Lung microvascular endothelial cell (primary cell): Measurements from ENCODE around the gene DGAT2. TPM values are rescaled to one million over a fixed set of nuclear protein-coding genes. Genes with fewer than 3 reads are reported as not detected.
A peak's percentile ranks its signal among the peaks of the same experiment; 100 is the strongest.
"Not testable (repeated sequence)": the region's sequence is repeated elsewhere in the genome, so short reads cannot be mapped to it uniquely, and the experiment has no call there.

Experiments used
- DNase-seq, 2 donors: peaks; one replicate each; pipeline versions ENCODE4 v3.0.0 to v3.0.0-alpha.2; 2010; ENCODE audit warnings: low read depth in 2 of 2
- total RNA-seq: library from RNA; depleted of rRNA; stranded (reverse); fragments of >200 nt; gene quantifications from 2 replicates; pipeline ENCODE4 v1.2.1, GENCODE V29; 2014

Gene DGAT2
- total RNA-seq, 1 donor from 2014 or later: 0.60 TPM

GRCh38 chr11:75754933-75755332, 13.6 kb upstream of the DGAT2 start:
- DNase-seq: not testable (repeated sequence)

GRCh38 chr11:75757651-75758050, 10.9 kb upstream of the DGAT2 start:
- no peak for DNase-seq

GRCh38 chr11:75759832-75760231, 8.7 kb upstream of the DGAT2 start:
- DNase-seq: no peak

GRCh38 chr11:75760243-75760642, 8.3 kb upstream of the DGAT2 start:
- no peak for DNase-seq

GRCh38 chr11:75760710-75761493, 7.7 kb upstream of the DGAT2 start:
- peak in 1 of 2 donors; percentile 69 for DNase-seq

- no peak for DNase-seq
Observed at GRCh38 chr11:75762158-75762557, 6.4 kb upstream of the DGAT2 start.

- no peak for DNase-seq
Observed at GRCh38 chr11:75762885-75763284, 5.7 kb upstream of the DGAT2 start.

GRCh38 chr11:75763846-75764245, 4.7 kb upstream of the DGAT2 start:
- no peak for DNase-seq

- no peak for DNase-seq
Observed at GRCh38 chr11:75765116-75765515, 3.5 kb upstream of the DGAT2 start.

- no peak for DNase-seq
Observed at GRCh38 chr11:75766443-75767227, 1.9 kb upstream of the DGAT2 start.

- no peak for DNase-seq
Observed at GRCh38 chr11:75767228-75767572, 1.4 kb upstream of the DGAT2 start.

- no peak for DNase-seq
Observed at GRCh38 chr11:75767793-75768111, 826 bp upstream of the DGAT2 start.

GRCh38 chr11:75768909-75769771, 562 bp downstream of the DGAT2 start:
- DNase-seq: no peak

- no peak for DNase-seq
Observed at GRCh38 chr11:75770102-75770501, 1.5 kb downstream of the DGAT2 start.

- no peak for DNase-seq
Observed at GRCh38 chr11:75771646-75772410, 3.2 kb downstream of the DGAT2 start.

- DNase-seq: peak in 1 of 2 donors; percentile 6
Observed at GRCh38 chr11:75773595-75774353, 5.2 kb downstream of the DGAT2 start.

- DNase-seq: no peak
Observed at GRCh38 chr11:75775056-75775455, 6.5 kb downstream of the DGAT2 start.

GRCh38 chr11:75776546-75776945, 8.0 kb downstream of the DGAT2 start:
- no peak for DNase-seq

GRCh38 chr11:75777461-75778110, 9.0 kb downstream of the DGAT2 start:
- peak; percentile 31 to 34 for DNase-seq

GRCh38 chr11:75778962-75779361, 10.4 kb downstream of the DGAT2 start:
- DNase-seq: no peak
